ENCODE measurements around the gene WWC1.

DNA sequence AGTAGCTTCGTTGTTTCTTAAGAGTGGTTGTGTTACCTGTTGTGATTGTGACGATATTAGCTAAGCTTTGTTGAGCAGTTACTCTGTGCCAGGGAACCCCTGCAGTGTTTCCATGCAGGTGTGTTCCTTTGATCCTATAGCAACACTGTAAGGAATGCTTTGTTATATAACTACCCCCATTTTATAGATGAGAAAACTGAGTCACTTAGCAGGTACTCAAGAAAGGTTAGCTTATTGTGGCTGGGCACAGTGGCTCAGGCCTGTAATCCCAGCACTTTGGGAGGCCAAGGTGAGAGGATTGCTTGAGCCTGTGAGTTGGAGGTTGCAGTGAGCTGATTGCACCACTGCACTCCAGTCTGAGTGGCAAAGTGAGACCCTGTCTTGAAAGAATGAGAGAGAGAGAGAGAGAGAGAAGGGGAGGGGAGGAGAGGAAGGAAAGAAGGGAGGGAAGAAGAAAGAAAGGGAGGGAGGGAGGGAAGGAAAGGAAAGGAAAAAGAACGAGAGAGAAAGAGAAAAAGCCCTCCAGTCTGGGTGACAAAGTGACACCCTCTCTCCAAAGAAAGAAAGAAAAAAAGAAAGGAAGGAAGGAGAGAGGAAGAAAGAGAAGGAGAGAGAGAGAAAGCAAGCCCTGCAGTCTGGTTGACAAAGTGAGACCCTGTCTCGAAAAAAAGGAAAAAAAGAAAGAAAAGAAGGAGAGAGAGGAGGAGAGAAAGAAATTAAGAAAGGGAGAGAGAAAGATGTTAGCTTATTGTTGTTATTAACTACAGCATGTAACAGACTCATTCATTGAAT is 109.2 kb downstream of the WWC1 start:
- no peak for TF ChIP-seq POLR2A (IDR thresholded peaks at IDR 0.05; ENCODE audit: borderline replicate concordance, extremely low read depth, insufficient read depth, insufficient read length)
- TF ChIP-seq, protein P1, sequence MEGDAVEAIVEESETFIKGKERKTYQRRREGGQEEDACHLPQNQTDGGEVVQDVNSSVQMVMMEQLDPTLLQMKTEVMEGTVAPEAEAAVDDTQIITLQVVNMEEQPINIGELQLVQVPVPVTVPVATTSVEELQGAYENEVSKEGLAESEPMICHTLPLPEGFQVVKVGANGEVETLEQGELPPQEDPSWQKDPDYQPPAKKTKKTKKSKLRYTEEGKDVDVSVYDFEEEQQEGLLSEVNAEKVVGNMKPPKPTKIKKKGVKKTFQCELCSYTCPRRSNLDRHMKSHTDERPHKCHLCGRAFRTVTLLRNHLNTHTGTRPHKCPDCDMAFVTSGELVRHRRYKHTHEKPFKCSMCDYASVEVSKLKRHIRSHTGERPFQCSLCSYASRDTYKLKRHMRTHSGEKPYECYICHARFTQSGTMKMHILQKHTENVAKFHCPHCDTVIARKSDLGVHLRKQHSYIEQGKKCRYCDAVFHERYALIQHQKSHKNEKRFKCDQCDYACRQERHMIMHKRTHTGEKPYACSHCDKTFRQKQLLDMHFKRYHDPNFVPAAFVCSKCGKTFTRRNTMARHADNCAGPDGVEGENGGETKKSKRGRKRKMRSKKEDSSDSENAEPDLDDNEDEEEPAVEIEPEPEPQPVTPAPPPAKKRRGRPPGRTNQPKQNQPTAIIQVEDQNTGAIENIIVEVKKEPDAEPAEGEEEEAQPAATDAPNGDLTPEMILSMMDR (IDR thresholded peaks at IDR 0.05 in 2 of 3, conservative IDR thresholded peaks at IDR 0.05 in 1 of 3; ENCODE audit: borderline replicate concordance in 1 of 3, insufficient read depth in 1 of 3, low read depth in 2 of 3, low read length in 2 of 3) = no peak
- no peak for TF ChIP-seq POLR2AphosphoS5 (IDR thresholded peaks at IDR 0.05; ENCODE audit: low read depth, low read length)
- no peak for TF ChIP-seq SIN3A (IDR thresholded peaks at IDR 0.05; ENCODE audit: low read depth)
- TF ChIP-seq EGR1 (IDR thresholded peaks at IDR 0.05; ENCODE audit: low read depth) = no peak
- TF ChIP-seq YY1 (IDR thresholded peaks at IDR 0.05; ENCODE audit: extremely low read depth, insufficient replicate concordance, low read depth, low read length) = no peak
- no peak for TF ChIP-seq EZH2phosphoT487 (IDR thresholded peaks at IDR 0.05; ENCODE audit: borderline replicate concordance)
- no peak for TF ChIP-seq JUND (IDR thresholded peaks at IDR 0.05)
- TF ChIP-seq EZH2 (IDR thresholded peaks at IDR 0.05) = no peak
- TF ChIP-seq, protein P2, sequence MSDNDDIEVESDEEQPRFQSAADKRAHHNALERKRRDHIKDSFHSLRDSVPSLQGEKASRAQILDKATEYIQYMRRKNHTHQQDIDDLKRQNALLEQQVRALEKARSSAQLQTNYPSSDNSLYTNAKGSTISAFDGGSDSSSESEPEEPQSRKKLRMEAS (IDR thresholded peaks at IDR 0.05) = no peak
- TF ChIP-seq RAD21 (IDR thresholded peaks at IDR 0.05; ENCODE audit: low read depth) = no peak
- no peak for TF ChIP-seq SP1 (IDR thresholded peaks at IDR 0.05; ENCODE audit: low read depth)
- no peak for TF ChIP-seq CEBPB (IDR thresholded peaks at IDR 0.05; ENCODE audit: low read depth)
